ENCODE data around the gene CPT1A.

CPT1A gene

DNA sequence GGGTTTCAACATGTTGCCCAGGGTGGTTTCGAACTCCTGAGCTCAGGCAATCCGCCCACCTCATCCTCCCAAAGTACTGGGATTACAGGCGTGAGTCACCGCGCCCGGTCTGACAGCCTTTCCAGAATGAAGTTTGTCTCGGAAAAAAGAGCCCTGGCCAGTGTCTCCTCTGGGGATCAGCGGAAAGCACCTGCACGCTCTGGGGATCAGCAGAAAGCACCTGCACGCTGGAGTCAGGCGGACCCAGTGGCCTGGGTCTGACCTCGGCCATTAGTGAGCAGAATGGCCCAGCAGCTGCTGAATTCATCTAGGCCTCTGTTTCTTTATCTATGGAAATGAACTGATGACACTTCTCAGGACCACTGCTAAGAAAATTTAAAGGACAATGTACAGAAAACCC is 79.9 kb downstream of the CPT1A start:
- no peaks in the 10 kb centered on the region for H3K9me3 ChIP-seq
- no peak for DNase-seq
- no peaks in the 10 kb centered on the region for H3K27me3 ChIP-seq
- H3K4me3 ChIP-seq = no peak overlapping the region
- H3K36me3 ChIP-seq = peaks cover 78 to 100% (median 94%) of the 10 kb centered on the region in 3 donors
- no peak overlapping the region for H3K27ac ChIP-seq
- intact Hi-C loops (cut with DNase I; ENCODE audit: low total_unique reads) = no loop called here
- TF ChIP-seq, protein P1, sequence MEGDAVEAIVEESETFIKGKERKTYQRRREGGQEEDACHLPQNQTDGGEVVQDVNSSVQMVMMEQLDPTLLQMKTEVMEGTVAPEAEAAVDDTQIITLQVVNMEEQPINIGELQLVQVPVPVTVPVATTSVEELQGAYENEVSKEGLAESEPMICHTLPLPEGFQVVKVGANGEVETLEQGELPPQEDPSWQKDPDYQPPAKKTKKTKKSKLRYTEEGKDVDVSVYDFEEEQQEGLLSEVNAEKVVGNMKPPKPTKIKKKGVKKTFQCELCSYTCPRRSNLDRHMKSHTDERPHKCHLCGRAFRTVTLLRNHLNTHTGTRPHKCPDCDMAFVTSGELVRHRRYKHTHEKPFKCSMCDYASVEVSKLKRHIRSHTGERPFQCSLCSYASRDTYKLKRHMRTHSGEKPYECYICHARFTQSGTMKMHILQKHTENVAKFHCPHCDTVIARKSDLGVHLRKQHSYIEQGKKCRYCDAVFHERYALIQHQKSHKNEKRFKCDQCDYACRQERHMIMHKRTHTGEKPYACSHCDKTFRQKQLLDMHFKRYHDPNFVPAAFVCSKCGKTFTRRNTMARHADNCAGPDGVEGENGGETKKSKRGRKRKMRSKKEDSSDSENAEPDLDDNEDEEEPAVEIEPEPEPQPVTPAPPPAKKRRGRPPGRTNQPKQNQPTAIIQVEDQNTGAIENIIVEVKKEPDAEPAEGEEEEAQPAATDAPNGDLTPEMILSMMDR (IDR thresholded peaks at IDR 0.05) = no peak
- no peaks in the 10 kb centered on the region for H3K4me1 ChIP-seq

DNA sequence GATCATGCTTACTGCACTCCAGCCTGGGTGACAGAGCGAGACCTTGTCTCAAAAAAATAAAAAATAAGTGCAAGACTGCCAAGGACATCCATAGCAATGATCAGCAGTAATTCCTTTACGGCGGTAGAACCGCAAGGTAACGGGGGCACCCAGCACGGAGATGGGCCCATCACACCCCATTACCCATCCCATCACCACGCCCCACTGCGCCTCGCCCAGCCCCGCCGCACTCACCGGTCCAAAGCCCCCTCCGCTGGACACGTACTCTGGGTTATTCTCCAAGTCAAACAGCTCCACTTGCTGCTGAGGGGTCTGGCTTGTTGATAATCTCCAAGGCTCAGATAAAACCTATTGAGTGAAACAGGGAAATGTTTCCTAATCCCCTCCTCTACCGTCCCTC is 81.7 kb downstream of the CPT1A start:
- no peaks in the 10 kb centered on the region for H3K4me1 ChIP-seq
- no peak overlapping the region for H3K27ac ChIP-seq
- no peaks in the 10 kb centered on the region for H3K27me3 ChIP-seq
- H3K4me3 ChIP-seq = no peak overlapping the region
- TF ChIP-seq, protein P1 (IDR thresholded peaks at IDR 0.05) = no peak
- intact Hi-C loops (cut with DNase I; ENCODE audit: low total_unique reads) = no loop called here
- H3K36me3 ChIP-seq = peaks cover 83 to 100% (median 92%) of the 10 kb centered on the region in 3 donors
- H3K9me3 ChIP-seq = no peaks in the 10 kb centered on the region
- DNase-seq = no peak

DNA sequence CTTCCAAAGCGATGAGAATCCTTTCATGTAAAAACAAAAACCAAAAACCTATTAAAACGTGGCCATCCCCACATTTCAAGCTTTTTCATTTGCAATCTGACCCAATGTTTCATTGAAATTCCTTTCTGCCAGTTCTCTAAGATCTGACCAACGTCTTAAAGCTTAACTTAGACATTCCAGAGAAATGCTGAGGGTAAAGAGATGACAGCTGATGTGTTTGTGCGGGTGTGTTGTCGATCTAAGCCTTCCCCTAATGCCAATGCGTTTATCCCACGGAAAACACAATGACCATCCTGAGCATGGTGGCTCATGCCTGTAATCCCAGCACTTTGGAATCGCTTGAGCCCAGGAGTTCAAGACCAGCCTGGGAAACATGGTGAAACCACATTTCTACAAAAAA is 84.0 kb downstream of the CPT1A start:
- Histone ChIP-seq H3K4me1 (no peaks in the 10 kb centered on the region), H3K9me3 (no peaks in the 10 kb centered on the region), H3K36me3 (peaks cover 71 to 89% (median 76%) of the 10 kb centered on the region in 3 donors), H3K27ac (no peak overlapping the region), H3K27me3 (no peaks in the 10 kb centered on the region), H3K4me3 (no peak overlapping the region)
- no peak for DNase-seq
- TF ChIP-seq, protein P1 (IDR thresholded peaks at IDR 0.05) = no peak
- intact Hi-C loops (cut with DNase I; ENCODE audit: low total_unique reads) = no loop called here

DNA sequence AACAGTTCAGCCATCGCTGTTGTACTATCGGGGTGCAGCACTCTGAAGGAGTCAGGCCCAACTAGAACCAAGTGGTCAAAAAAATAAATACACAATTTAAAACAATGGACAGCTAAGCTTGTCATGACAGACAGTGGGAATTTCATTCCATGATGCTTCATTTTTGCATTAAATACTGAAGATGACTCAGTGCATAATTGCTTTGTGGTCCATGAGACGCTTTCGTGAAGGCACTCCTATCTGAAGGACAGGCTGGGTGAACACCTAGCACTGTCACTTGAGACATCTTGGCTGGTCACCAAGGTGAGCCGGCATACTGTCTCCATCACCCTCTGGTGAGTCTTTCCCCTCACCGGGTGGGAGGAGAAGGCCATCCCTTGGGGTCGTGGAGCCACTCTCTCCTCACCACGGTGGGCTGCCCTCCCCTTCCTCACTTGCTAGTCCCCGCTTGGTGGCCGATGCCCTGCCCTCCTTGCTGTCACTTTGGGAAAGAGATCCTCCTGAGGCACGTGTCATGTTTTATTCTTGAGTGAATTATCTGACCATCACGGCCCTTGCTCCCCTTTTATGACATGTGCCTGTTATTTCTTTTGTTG is 85.4 kb downstream of the CPT1A start:
- Histone ChIP-seq H3K4me1 (peaks cover 0 to 9% (median 6%) of the 10 kb centered on the region in 4 donors), H3K4me3 (no peak overlapping the region), H3K36me3 (peaks cover 57 to 74% (median 62%) of the 10 kb centered on the region in 3 donors), H3K27me3 (no peaks in the 10 kb centered on the region), H3K9me3 (no peaks in the 10 kb centered on the region), H3K27ac (no peak overlapping the region)
- intact Hi-C loops (cut with DNase I; ENCODE audit: low total_unique reads) = no loop called here
- TF ChIP-seq, protein P1 (IDR thresholded peaks at IDR 0.05) = no peak
- no peak for DNase-seq

DNA sequence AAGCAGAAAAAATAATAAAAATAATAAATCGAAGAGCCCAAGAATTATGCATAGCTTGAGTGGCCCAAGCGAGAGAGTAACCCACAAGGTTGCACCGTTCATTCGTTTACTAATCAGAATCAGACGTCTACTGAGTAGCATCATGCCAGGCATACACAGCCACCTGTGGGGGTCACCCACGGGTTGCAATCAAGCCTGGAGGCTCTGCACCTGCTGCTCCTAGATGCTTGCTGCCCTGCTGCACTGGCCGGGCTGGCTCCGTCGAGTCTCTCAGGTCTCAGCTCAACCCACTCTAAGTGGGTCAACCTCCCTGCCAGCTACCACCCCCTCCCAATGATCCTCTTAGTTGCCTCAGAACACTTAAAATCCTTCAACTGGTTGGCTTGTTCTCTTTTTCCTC is 88.4 kb downstream of the CPT1A start:
- Histone ChIP-seq H3K9me3 (no peaks in the 10 kb centered on the region), H3K4me3 (no peak overlapping the region), H3K4me1 (peaks cover 0 to 23% (median 15%) of the 10 kb centered on the region in 4 donors), H3K27ac (no peak overlapping the region), H3K27me3 (no peaks in the 10 kb centered on the region), H3K36me3 (peaks cover 27 to 45% (median 33%) of the 10 kb centered on the region in 3 donors)
- intact Hi-C loops (cut with DNase I; ENCODE audit: low total_unique reads) = no loop called here
- DNase-seq = no peak
- TF ChIP-seq, protein P1 (IDR thresholded peaks at IDR 0.05) = no peak
